Activated CD8-positive, alpha-beta memory T cell treated with anti-CD3 and anti-CD28 coated beads, Interleukin-2, amount 50 U/mL, for 1 hour (primary cell): ENCODE results near the gene IGSF5.
"Not testable (repeated sequence)": the region's sequence is repeated elsewhere in the genome, so short reads cannot be mapped to it uniquely, and the experiment has no call there.

ENCODE experiments used
- DNase-seq: peaks from one replicate; pipeline ENCODE4 v3.0.0-alpha.2; 2020; ENCODE audit errors: extremely low read depth

Gene IGSF5

DNA sequence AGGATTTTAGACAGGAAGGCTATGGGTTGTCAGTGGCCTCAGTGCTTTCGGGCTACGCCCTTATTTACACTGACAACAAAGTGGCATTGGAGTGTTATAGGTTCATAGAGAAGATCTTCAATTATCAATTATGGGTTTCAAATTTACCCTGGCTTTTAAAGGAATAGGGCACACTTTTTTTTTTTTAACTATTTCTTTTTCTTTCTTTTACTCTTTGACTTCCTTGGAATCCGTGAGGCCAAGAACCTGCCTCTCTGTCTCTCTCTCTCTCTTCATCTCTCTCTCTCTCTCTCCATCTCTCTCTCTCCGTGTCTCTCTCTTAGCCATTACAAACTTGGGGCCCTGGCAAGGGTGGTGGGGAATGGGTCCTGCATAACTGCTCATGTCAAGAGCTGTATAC is at the start of gene IGSF5:
Gene IGSF5, plus strand, starts transcription at position 301 of the 400 bp plus-strand sequence. CDS start 327 bp downstream, outside the sequence.
- not testable (repeated sequence) for DNase-seq

DNA sequence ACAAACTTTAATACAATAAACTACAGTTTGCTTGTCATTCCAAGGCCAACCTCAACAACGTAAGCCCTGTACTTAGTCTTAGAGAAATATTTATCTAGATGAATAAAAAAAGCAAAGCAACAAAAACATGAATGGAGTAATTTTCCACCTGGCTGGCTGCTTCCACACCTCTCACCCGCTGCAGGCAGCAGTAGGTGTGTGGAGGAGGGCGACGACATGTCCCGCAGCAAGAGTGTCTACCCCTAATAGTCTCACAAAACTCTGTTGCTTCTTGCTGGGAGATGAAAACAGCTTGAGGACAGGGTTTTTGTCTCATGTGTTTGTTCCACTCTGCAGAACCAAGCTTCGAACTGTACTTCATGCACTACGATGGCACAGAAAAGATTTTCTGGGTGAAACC is 48.8 kb upstream of the IGSF5 start:
- DNase-seq, result no peak

DNA sequence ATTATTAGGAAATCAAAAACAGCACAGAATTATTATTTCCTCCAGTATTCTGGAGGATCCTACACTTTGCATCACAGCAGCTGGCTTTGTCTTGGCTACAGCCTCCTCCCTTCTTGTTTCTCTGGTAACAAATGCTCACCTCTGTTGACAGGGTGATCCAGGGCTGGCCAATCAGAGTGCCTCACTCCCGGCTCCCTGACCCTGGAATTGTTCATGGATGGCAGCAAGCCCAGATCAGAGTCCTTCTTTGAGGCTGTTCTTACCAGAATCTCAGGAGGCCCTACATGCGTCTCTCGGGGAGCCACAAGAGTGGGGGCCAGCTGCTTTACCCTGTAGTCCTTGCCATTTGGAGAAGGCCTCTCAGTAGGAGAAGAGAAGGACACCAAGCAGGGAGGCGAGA is 48.4 kb upstream of the IGSF5 start:
- no peak for DNase-seq

DNA sequence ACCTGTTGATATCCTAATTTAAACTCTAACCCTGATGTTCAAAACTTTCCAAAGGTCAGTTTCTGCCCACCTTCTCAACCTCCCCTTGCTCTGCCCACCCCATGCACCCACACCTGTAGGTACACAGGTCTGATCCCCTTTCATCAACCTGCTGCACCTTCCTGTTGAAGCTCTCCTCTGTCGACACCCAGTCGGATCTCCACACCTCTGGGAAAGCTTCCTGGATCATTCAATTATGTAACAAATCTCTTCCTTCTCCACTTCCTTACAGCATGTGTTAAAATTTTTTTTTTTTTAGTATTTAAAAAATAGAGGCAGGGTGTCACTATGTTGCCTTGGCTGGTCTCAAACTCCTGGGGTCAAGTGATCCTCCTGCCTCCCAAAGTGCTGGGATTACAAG is 44.7 kb upstream of the IGSF5 start:
- no peak for DNase-seq

DNA sequence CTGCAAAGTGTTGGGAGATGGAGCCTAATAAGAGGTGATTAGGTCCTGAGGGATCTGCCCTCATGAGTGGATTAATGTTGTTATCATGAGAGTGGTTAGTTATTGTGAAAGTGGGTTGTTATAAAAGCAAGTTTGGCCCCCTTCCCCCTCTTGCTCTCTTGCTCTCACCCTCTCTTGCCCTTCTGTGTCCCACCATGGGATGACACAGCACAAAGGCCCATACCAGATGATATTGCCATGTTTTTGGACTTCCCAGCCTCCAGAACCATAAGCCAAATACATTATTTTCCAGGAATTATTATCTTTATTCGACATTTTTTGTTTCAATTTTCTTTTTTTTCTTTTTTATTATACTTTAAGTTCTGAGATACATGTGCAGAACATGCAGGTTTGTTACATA is 41.4 kb upstream of the IGSF5 start:
- no peak for DNase-seq

DNA sequence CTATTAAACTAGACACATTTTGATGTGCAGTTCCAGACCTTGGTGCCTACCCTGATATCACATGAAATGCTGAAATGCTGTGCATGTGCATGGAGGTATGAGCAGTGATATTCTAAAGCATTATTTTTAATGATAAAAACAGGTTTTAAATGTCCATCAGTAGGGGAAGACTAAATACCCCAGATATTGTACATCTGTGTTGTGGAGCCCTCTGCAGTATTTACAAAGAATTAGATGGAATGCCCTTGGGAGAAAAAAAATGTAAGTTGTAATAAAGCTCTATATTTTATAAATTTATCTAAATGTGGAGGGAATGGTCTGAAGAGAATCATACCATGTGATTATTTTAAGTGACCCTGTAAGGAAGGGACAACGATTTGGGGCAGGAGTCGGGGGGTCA is 39.1 kb upstream of the IGSF5 start:
- no peak for DNase-seq

DNA sequence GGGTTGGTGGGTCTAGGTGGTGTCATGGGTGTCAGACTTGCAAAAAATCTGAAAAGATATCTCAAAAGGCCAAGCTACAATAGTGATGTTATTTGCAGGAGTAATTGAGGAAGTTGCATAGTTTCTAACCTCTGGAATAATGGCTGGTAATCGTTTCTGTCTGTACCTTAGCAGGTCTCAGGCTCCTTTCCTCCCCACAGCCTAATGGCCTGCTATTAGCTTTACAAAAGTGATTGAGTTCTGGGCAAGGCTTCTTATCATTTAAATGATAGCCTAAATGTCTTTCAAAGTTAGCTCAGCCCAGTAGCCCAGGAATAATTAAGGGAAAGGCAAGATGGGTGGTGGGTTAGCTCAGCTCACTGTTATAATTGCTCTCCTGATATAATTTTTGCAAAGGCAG is 37.7 kb upstream of the IGSF5 start:
- DNase-seq, result no peak

DNA sequence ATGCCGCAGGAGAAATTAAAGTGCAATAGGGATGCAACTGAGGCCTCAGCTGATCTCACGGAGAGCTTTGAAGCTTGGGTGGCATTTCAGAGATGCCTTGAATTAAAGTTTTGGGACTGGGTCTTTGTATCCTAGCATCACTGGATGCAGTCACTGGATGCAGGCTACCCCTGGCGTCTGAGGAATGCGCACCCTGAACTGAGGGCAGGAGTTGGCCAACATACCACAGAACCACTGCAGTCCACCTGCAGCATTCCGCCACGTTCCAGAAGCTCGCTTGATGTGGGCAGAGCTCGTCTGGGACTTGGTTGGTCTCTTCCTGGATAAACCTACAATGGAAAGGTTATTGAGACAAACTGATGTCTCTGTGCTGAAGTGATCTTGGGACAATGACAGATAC is 34.1 kb upstream of the IGSF5 start:
- DNase-seq, result no peak

DNA sequence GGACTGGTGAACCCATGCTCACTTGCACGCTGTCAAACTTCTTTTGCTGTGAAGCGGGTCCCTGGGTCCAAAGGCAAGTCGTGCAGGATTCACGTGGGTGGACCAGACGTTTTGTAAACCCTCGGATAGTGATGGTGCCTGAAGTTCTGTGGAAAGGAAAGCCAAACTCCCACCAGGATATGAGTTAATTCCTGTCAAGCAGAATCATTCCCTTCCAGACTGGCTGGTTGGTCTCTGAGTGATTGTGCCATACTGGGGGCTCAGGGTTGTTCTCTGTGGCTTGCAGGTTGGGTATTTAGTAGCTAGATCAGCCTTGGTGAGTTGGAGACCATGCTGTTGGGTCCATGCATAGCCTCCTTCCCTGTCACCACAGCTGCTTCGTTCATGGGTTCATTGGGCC is 32.7 kb upstream of the IGSF5 start:
- no peak for DNase-seq

DNA sequence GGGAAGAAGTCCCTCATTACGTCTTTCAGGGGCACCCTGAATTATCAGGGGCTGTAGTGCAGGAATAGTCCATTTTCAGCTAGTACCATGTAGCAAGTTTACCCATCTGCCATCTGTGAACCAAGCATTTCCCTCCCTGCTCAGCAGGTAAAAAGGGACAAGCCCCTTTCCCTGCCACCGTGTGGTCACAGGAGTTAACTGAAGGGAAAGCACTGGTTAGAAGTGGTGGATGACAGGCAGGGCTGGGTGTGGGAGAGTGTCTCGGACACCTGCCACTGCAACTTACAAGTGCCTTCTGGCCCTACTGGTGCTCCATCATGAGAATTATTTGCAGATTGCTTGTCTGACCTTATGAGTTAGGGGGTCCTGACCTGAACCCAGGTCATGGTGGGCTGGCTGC is 32.0 kb upstream of the IGSF5 start:
- DNase-seq, result no peak

DNA sequence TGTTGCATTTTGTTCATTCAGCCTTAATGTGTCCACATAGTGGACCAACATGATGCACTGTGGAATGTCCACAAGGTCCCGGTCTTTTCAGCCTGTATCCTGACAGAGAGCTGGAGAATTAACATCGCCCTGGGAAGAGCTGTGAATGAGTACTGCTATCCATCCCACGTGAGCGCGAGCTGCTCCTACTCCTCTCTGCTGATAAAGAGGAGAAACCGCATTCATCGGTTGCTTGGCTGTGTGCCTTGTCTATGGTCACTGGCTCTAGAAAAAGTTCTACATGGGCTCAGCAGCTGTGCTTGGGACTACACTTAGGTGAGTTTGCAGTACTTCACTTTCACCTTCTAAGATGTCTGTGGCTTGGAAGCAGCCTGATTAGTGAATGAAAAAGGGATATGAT is 31.1 kb upstream of the IGSF5 start:
- no peak for DNase-seq

DNA sequence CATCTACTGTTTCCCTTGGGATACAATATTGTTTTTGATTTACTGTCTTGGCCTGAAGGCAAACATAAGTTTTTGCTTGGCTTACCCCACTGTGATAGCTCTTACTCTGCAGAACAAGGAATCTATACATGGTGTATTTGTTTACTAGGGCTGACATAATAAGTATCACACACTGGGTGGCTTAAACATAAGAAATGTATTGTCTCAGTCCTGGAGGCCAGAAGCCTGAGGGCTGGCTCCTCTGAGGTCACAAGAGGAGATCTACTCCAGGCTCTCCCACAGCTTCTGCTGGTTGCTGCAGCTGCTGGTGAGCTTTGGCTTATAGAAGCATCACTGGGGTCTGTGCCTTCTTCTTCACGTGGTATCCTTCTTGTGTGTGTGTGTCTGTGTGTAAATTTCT is 30.7 kb upstream of the IGSF5 start:
- DNase-seq, result no peak

DNA sequence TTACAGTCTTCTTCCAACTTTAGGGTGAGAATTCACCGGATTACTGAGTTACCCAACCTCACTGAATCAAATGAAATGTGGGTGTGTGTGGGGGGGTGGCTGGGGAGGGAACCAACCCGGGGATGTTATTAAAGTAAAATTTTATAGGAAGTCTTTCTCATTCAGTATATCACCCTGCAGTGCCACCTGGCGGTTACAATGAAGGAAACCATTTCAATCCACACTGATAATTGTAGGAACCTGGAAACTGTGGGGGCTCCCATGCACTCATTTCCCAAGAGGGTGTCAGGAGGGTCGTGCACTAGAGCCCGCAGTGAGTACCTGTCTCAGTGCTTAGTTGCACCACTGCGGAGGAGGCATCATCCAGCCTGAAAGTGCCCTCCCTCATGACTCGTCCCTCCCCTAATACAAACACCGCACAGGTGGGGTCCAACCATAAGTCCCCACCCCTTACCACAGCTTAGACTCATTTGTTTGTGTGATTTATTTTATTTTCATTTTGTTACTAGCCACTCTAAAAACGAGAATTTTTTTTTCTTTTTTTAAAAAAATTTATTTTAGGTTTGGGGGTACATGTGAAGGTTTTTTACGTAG is 29.1 kb upstream of the IGSF5 start:
- DNase-seq, result no peak

DNA sequence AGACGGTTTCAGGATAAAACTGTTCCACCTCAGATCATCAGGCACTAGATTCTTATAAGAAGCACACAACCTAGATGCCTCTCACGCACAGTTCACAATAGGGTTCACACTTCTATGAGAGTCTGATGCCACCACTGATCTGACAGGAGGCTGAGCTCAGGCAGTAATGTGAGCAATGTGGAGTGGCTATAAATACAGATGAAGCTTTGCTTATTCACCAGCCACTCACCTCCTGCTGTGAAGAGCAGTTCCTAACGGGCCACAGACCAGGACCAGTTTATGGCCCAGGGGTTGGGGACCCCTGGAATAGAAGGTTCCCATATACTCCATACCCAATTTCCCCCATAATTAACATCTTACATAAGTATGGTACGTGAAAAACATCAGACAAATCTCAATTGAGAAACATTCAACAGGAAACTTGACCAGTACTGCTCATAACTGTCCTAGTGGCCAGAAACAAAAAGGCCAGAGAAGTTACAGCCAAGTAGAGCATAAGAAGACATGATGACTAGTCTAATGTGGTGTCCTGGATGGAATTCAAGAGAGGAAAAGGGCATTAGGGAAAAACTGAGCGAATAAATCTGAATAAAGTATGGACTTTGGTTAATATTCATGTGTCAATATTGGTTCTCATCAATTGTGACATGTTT is 24.7 kb upstream of the IGSF5 start:
- DNase-seq, result no peak

DNA sequence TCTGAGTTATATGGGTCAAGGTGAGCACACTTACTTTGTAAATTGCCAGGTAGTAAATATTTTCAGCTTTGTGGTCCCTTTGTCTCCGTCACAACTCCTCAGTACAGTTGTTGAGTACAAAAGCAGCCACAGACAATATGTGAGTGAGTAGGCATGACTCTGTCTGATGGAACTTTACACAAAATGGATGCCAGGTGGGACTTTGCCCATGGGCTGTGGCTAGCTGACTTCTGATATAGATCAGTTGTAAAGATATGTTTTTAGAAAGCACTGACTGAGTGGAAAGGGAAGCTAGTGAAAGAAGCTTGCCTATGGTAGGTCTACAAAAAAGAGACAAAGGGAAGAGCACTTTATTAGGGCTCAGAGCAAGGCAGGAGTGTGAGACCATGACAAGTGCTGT is 23.1 kb upstream of the IGSF5 start:
- no peak for DNase-seq

DNA sequence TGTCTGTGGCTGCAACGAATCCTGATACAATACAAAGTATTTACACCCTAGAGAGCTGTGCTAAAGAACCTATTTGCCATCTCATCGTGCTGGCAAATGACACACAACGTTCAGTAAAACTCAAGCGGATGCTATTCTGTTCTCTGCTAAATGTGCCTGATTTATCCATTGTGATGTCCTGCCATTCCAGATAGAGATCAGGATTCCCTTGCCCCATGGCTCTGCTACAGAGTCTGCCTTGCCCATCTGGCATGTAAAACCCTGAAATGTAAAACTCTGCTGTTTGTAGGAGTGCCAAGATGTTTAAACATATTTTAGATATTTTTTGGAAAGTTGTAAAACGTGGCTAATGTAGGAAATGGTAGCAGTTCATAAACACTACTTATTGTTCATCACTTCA is 20.0 kb upstream of the IGSF5 start:
- no peak for DNase-seq

DNA sequence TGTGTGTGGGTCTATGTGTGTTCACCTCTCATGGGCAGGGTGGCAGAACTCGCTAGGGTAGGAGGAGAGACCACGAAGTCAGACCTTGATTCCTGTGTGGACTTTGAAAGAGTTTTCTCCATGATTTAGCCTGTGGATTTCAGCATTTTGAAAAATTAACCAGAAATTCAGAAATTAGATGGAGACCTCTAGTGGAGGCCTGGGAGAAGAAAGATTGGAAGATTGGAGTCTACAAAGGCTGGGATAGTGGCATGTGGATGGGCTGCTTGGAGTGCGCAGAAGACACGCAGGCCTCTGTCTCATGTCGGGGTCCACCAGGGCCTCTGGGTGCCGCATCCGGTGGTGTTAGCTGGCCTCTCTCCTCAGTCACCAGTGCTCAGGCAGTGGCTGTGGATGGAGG is 18.9 kb upstream of the IGSF5 start:
- DNase-seq, result no peak

DNA sequence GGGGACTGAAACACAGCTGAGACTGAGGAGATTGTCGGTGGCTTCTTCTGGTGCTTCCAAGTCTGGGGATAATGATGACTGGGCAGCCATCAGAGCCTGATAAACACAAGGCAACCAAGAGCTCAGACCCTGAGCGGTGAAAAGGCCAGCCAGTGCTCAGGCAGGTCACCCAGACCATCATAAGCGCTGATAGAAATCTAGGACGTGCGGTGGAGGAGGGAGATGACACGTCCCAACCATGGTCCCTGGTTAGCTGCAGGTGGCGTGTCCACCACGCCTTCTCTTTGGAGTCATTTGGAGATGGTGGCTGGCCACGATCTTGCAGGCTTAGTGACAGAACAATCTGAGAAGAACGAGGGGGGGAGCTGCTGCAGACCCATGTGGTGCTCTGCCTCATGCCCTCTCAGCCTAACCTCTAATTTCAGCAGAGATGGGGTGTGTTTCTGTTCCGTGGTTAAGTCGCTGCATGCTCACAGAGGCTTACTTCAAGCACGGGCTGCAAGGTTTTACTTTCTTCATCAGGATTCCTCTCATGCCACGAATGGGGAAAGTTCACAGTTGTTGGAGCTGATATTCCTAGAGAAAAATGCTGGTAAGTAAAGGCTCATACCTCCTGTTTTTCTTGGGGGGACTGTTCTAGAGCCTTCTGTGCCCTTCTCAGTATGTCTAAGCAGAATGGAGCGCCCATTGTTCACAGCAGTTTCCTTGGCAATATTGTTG is 17.4 kb upstream of the IGSF5 start:
- DNase-seq, result no peak

DNA sequence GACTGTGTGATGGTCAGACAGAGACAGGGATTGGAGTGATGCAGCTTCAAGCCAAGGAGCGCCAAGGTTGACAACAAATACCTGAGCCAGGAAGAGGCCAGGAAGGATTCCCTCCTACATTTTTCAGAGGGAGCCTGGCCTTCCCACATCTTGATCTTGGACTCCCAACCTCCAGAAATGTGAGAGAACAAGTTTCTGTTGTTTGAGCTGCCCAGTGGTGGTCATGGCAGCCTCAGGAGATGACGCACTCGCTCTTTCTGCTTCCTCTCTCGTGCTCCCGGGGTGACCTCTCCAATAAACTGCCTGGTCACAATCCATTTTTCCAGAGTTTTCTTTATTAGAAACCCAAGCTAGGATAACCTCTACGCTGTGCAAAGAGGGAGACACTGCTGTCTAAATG is 16.6 kb upstream of the IGSF5 start:
- DNase-seq, result no peak

DNA sequence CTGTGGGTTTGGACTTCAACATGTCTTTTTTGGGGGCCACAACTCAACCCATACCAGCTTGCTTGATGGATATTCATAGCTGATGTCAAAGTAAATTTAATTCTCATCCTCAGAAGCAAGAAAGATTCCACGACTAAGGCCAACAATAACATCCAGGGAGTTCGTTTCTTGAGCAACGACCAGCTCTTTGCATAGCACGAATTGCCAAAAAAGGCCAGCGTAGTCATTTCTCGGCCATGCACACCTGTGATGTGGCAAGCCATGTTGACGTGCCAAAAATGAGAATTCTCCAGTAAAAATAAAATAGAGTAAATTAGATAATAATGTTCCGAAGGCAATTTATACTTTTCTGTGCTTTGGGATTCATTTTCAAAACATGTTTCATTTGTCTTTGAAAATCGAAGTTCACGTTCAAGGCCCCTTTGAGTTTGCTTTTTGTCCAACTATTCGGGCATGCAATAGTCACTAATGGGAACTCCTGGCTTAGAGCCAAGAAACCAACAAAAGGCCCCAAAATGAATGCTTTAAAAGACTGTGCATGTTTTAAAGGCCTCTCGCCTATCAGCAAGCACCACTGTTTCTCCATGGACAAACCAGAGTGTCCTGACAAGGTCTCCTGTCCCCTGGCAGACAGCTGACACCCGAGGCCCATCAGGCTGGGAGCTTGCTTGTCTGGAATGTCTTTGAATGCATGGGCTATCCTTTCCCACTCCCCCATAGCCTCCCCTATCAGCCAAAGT is 14.4 kb upstream of the IGSF5 start:
- no peak for DNase-seq

DNA sequence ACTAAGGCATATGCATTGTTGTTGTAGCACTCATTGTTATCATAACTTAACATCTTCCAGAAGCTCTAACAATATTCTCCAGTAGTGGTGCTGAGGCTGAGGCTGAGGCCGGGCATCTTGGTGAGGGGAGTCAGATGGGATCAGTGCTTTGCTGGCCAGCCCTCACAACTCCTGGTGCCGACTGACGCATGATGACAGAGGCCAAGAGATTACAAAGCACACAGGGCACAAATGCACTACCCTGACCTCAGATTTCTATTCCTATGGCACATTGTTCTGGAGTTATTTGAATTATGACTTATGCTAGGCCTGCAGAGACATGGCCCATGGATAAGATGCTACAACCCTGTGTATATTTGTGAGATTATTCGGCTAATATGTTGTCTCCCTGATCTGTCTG is 8.3 kb upstream of the IGSF5 start:
- DNase-seq, result no peak

DNA sequence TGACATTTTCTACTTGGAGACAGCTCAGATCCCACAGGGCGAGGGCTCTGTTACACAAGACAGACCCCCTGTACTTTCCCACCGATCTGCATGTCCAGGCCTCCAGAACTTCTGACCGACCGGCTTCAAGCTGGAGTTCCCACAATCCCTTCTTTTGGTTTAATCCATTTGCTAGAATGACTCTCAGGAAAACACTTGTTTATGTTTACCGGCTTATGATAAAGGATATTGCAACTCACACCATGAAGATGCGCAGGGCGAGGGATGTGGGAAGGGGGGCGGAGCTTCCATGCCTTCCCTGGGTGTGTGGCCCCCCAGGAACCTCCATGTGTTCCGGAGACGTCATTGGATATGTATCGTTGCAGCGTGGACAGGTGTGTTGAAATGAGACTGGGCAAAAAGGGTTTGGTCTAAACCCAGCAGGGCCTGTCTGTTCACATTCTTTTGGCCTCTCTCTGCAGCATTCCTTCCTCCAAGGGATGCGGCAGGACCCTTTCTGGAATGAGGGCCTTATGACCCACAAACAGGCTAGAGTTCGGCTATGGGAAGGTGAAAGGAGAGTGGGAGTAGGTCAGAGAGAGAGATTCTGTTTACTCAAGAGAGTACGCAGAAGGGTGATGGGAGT is 7.5 kb upstream of the IGSF5 start:
- DNase-seq, result no peak
